Epithelial cell of proximal tubule (primary cell): ENCODE results near the gene CDC42BPA. TPM values are rescaled to one million over a fixed set of nuclear protein-coding genes. Genes with fewer than 3 reads are reported as not detected.

Experiments
- DNase-seq: peaks from one replicate; pipeline ENCODE4 v3.0.0-alpha.2; 2011; ENCODE audit warnings: low read depth
- H3K4me3 ChIP-seq: 2 replicates; pipeline ENCODE4 v1.5.1; 2011; ENCODE audit warnings: low read depth, mild to moderate bottlenecking, low read length
- CTCF ChIP-seq: conservative IDR thresholded peaks from 2 replicates; pipeline ENCODE4 v1.5.1; 2012; ENCODE audit warnings: low read depth, mild to moderate bottlenecking, low read length
- total RNA-seq: library from RNA; depleted of rRNA; stranded (reverse); fragments of >200 nt; gene quantifications from 2 replicates; pipeline ENCODE4 v1.2.3, GENCODE V29; 2015

CDC42BPA gene
- total RNA-seq, 1 donor from 2014 or later: 15.6 TPM

GRCh38 chr1:227042292-227042691, 276.0 kb downstream of the CDC42BPA start:
- no peak for TF ChIP-seq CTCF
- DNase-seq: no peak
- no peak overlapping the region for H3K4me3 ChIP-seq

GRCh38 chr1:227038401-227038800, 279.9 kb downstream of the CDC42BPA start:
- no peak for TF ChIP-seq CTCF
- no peak for DNase-seq
- no peak overlapping the region for H3K4me3 ChIP-seq

GRCh38 chr1:227037121-227037520, 281.2 kb downstream of the CDC42BPA start:
- no peak overlapping the region for H3K4me3 ChIP-seq
- DNase-seq: no peak
- no peak for TF ChIP-seq CTCF

GRCh38 chr1:227035316-227035715, 283.0 kb downstream of the CDC42BPA start:
- DNase-seq: no peak
- TF ChIP-seq CTCF: no peak
- no peak overlapping the region for H3K4me3 ChIP-seq

GRCh38 chr1:227033880-227034279, 284.4 kb downstream of the CDC42BPA start:
- H3K4me3 ChIP-seq: no peak overlapping the region
- no peak for DNase-seq
- no peak for TF ChIP-seq CTCF

GRCh38 chr1:227032396-227032795, 285.9 kb downstream of the CDC42BPA start:
- no peak overlapping the region for H3K4me3 ChIP-seq
- no peak for TF ChIP-seq CTCF
- DNase-seq: no peak

GRCh38 chr1:227016990-227017389, 301.3 kb downstream of the CDC42BPA start:
- no peak overlapping the region for H3K4me3 ChIP-seq
- no peak for DNase-seq
- TF ChIP-seq CTCF: no peak
